ENCODE results near the gene DENND1A. TPM values are rescaled to one million over a fixed set of nuclear protein-coding genes. Genes with fewer than 3 reads are reported as not detected.
A peak's percentile ranks its signal among the peaks of the same experiment; 100 is the strongest.

DENND1A gene
- total and polyA plus RNA-seq, 8 donors = 4.4 to 109 (median 21.4) TPM

DNA sequence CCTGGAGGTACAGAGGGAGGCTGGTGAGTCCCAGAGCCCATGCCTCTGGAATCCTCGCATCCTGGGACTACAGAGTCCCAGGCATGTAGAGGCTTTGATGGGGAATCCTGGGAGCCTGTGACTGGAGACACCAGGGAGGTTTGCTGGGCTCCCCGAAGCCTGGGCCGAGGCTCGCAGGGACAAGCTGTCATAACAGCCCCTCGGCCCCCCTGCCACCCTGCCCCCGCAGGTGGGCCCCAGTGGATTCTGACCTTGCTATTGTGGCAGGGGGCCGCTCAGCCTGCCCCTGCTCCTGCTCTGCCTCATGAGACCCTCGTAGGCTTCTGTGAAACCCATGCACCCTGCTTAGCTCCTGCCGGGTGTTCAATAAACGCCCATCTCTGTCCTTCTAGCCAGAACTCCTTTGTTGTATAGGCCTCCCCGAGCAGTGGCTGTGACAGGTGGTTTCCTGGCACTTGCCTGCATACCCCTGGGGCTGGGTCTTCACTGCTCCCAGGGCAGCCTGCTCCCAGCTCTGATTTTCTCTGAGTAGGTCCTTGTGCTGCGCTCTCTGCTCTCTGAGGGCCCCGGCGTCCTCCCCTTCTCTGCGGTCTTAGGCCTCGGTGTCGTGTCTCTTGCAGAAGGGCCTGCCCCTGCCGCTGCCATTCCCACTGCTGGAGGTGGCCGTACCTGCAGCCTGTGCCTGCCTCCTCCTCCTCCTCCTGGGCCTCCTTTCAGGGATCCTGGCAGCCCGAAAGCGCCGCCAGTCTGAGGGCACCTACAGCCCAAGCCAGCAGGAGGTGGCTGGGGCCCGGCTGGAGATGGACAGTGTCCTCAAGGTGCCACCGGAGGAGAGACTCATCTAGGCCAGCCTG, 553.5 kb downstream of the DENND1A start:
- Histone ChIP-seq H3K27me3 (peaks cover 14 to 63% (median 38%) of the 10 kb centered on the region in 3 donors), H3K9me3 (no peaks in the 10 kb centered on the region), H3K4me3 (no peak overlapping the region), H3K27ac (no peak overlapping the region), H3K36me3 (peaks cover 0 to 7% (median 6%) of the 10 kb centered on the region in 4 donors), H3K4me1 (peaks cover 12 to 37% (median 29%) of the 10 kb centered on the region in 4 donors)
- no peak for TF ChIP-seq POLR2A (IDR thresholded peaks at IDR 0.05)
- TF ChIP-seq, protein P1, sequence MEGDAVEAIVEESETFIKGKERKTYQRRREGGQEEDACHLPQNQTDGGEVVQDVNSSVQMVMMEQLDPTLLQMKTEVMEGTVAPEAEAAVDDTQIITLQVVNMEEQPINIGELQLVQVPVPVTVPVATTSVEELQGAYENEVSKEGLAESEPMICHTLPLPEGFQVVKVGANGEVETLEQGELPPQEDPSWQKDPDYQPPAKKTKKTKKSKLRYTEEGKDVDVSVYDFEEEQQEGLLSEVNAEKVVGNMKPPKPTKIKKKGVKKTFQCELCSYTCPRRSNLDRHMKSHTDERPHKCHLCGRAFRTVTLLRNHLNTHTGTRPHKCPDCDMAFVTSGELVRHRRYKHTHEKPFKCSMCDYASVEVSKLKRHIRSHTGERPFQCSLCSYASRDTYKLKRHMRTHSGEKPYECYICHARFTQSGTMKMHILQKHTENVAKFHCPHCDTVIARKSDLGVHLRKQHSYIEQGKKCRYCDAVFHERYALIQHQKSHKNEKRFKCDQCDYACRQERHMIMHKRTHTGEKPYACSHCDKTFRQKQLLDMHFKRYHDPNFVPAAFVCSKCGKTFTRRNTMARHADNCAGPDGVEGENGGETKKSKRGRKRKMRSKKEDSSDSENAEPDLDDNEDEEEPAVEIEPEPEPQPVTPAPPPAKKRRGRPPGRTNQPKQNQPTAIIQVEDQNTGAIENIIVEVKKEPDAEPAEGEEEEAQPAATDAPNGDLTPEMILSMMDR (IDR thresholded peaks at IDR 0.05) = no peak
- TF ChIP-seq EP300 (IDR thresholded peaks at IDR 0.05) = no peak
- no peak for TF ChIP-seq POLR2AphosphoS5 (IDR thresholded peaks at IDR 0.05)
- 65 to 85% (median 76%) methylated on average over 13 to 24 of the region's 24 CpGs for WGBS, 5 donors
- no peak for DNase-seq
- intact Hi-C loops (cut with DNase I; ENCODE audit: low total_unique reads) = no loop called here

DNA sequence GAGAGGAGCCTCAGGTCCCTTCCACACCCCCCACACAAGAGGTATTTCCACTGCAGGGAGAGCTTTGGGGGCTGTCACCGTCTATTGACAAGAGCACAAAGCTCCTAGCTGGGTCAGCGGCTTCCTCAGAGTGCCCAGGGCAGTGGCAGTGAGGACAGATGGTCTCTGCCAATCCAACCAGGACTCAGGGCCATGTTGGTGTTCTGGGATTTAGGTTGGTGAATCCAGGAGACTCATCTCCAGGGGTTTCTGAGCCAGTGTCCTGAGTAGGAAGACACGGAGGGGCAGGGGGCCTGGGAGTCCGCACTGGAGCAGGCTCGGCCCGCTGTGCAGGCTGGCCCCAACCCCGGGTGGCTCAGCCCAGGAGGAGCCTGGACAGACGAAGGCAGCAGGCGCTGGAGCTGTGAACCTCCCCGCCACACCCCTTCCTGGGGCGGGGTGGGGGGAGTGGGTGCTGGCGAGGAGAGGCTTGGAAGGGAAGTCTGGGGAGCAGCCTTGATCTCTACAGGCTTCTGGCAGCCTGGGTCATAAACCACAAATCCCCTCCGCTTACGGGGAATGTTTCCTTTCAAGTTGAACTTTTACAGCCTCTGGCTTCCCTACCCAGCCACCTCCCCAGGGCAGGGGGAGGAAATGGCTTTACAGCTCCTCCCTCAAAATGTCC, 554.3 kb downstream of the DENND1A start:
- peak in 1 of 2 donors; percentile 77 for DNase-seq
- Histone ChIP-seq H3K36me3 (no peaks in the 10 kb centered on the region), H3K4me3 (no peak overlapping the region), H3K4me1 (peaks cover 12 to 37% (median 29%) of the 10 kb centered on the region in 4 donors), H3K9me3 (no peaks in the 10 kb centered on the region), H3K27me3 (peaks cover 14 to 71% (median 46%) of the 10 kb centered on the region in 3 donors), H3K27ac (no peak overlapping the region)
- intact Hi-C loops (cut with DNase I; ENCODE audit: low total_unique reads) = no loop called here
- 10 to 21% (median 14%) methylated on average over 9 to 14 of the region's 14 CpGs for WGBS, 5 donors
- TF ChIP-seq POLR2A (IDR thresholded peaks at IDR 0.05) (no peak), POLR2AphosphoS5 (IDR thresholded peaks at IDR 0.05) (no peak), EP300 (IDR thresholded peaks at IDR 0.05) (no peak)
- TF ChIP-seq, protein P1 (IDR thresholded peaks at IDR 0.05) = no peak

DNA sequence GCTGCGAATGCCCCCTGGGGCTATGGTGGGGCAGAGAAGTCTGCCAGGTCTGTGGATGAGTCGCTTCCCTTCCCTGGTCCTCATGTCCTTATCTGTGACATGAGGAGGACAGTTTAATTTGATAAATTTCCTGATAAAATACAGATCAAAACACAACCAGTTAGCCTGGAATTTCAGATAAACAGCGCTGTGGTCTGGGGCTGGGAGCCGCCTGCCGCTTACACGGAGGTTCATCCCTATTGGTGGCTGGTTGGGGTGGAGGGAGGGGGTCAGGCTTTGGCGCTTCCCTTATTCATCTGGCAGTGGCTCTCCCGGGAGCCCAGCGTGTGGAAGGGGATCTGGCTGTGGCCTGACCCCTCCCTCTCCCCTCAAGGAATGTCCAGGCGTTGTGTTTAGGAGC, 556.0 kb downstream of the DENND1A start:
- intact Hi-C loops (cut with DNase I; ENCODE audit: low total_unique reads) = no loop called here
- H3K4me1 ChIP-seq = peaks cover 12 to 37% (median 29%) of the 10 kb centered on the region in 4 donors

DNA sequence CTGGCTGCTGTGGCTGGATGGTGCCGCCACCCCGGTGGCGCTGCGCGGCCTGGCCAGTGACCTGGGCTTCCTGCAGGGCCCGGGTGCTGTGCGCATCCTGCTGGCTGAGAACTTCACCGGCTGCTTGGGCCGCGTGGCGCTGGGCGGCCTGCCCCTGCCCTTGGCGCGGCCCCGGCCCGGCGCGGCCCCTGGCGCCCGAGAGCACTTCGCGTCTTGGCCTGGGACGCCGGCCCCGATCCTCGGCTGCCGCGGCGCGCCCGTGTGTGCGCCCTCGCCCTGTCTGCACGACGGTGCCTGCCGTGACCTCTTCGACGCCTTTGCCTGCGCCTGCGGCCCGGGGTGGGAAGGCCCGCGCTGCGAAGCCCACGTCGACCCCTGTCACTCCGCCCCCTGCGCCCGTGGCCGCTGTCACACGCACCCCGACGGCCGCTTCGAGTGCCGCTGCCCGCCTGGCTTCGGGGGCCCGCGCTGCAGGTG, 556.4 kb downstream of the DENND1A start:
- H3K27ac ChIP-seq = no peak overlapping the region
- TF ChIP-seq, protein P1 (IDR thresholded peaks at IDR 0.05) = no peak
- TF ChIP-seq EP300 (IDR thresholded peaks at IDR 0.05) (no peak), POLR2AphosphoS5 (IDR thresholded peaks at IDR 0.05) (no peak), POLR2A (IDR thresholded peaks at IDR 0.05) (no peak)
- peaks cover 12 to 37% (median 29%) of the 10 kb centered on the region in 4 donors for H3K4me1 ChIP-seq
- intact Hi-C loops (cut with DNase I; ENCODE audit: low total_unique reads) = no loop called here
- no peak for DNase-seq
- no peaks in the 10 kb centered on the region for H3K9me3 ChIP-seq
- 0 to 8% (median 4%) methylated on average over 9 to 60 of the region's 60 CpGs for WGBS, 5 donors
- H3K36me3 ChIP-seq = no peaks in the 10 kb centered on the region
- no peak overlapping the region for H3K4me3 ChIP-seq
- H3K27me3 ChIP-seq = peaks cover 14 to 92% (median 54%) of the 10 kb centered on the region in 3 donors

More for the DNA sequence above, 556.0 kb downstream of the DENND1A start:
- H3K27me3 ChIP-seq = peaks cover 14 to 88% (median 50%) of the 10 kb centered on the region in 3 donors
- TF ChIP-seq, protein P1 (IDR thresholded peaks at IDR 0.05) = no peak
- no peak for TF ChIP-seq EP300 (IDR thresholded peaks at IDR 0.05)
- TF ChIP-seq POLR2AphosphoS5 (IDR thresholded peaks at IDR 0.05) = no peak
- TF ChIP-seq POLR2A (IDR thresholded peaks at IDR 0.05) = no peak
- no peaks in the 10 kb centered on the region for H3K9me3 ChIP-seq
- WGBS, 5 donors = 6 to 23% (median 15%) methylated on average over 6 to 10 of the region's 10 CpGs
- no peak overlapping the region for H3K4me3 ChIP-seq
- peak in 1 of 2 donors; percentile 62 for DNase-seq
- H3K36me3 ChIP-seq = no peaks in the 10 kb centered on the region
- H3K27ac ChIP-seq = no peak overlapping the region
